SK-MEL-5 (cell line): ENCODE data around the gene SIK2. TPM values are rescaled to one million over a fixed set of nuclear protein-coding genes. Genes with fewer than 3 reads are reported as not detected.
"Not testable (repeated sequence)": the region's sequence is repeated elsewhere in the genome, so short reads cannot be mapped to it uniquely, and the experiment has no call there.

ENCODE experiments used
- DNase-seq: peaks from one replicate; pipeline ENCODE4 v3.0.0-alpha.2; 2016; ENCODE audit warnings: low read depth, low spot score
- in situ Hi-C: cut with HindIII; loops from 2 replicates; pipeline ENCODE4 v1.10.0; 2016; ENCODE audit warnings: low sequenced_read_pairs, high pct_unique_total_duplicates, low pct_unique_long_range_greater_than_20kb
- total RNA-seq: library from RNA; depleted of rRNA; stranded (reverse); fragments of >200 nt; shearing (Covaris generic); gene quantifications from 2 replicates; pipeline ENCODE4 v1.2.3, GENCODE V29; 2014

Gene SIK2
- total RNA-seq, 1 experiment from 2014 or later = 17.5 TPM

- in situ Hi-C loops = no loop called here
- DNase-seq = no peak
These were observed 147.4 kb downstream of the SIK2 start for GRCh38 chr11:111749646-111750045.

DNA sequence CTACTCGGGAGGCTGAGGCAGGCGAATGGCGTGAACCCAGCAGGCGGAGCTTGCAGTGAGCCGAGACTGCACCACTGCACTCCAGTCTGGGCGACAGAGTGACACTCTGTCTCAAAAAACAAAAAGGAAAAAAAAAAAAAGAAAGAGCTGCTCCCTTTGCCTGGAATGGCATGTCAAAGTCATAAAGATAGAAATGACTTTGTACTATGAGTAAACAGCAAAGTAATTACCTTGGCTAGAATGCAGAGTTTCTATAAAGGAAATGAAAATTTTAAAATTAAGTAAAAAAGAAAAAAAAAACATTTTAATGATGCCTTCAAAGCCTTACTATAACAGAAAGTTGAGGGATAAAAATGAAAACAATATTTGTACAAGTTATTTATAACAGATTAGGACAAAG lies 153.8 kb downstream of the SIK2 start:
- no peak for DNase-seq
- in situ Hi-C loops = no loop called here

DNA sequence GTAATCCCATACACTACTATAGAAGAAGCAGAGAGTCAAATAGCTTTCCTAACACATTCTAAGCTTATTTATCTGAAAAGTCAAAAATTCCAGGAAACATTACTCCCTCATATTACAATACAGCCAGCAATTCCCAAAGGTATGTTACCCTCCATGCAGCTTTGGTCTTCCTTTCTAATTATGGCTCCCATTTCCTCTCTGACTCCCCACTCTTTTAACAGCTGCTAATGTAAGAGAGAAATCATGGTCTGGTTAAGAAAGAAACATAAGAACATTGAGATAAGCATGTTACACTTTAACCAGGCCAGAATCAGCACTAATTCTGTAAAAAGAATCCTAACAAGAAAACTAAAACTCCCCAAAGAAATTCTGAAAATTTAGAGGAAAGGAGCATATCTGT lies 157.1 kb downstream of the SIK2 start:
- DNase-seq = no peak
- in situ Hi-C loops = no loop called here

DNA sequence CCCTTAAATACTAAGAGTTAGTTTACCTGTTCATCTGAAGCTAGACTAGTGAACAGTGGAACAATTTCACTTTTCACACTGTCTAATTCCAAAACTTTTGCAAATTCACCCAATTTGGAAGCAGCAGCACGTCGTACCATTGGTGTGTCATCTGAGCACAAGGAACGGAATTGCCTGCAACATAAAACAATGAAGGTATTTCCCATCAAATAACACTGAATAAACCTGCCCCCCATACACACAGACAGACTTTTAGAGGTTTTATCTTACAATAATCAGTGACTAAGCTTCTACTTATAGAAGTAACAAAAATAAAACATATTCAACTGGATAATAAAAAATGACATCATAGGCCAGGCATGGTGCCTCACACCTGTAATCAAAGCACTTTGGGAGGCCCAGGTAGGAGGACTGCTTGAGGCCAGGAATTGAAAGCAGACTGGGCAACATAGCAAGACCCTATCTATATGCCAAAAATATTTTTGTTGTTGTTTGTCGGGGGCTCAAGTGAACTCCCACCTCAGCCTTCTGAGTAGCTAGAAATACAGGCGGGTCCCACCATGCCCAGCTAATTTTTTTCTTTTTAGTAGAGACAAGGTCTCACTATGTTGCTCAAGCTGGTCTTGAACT lies 157.6 kb downstream of the SIK2 start:
- in situ Hi-C loops = no loop called here
- DNase-seq = no peak

- DNase-seq = no peak
- in situ Hi-C loops = no loop called here
These were observed 158.8 kb downstream of the SIK2 start for GRCh38 chr11:111761036-111761435.

DNA sequence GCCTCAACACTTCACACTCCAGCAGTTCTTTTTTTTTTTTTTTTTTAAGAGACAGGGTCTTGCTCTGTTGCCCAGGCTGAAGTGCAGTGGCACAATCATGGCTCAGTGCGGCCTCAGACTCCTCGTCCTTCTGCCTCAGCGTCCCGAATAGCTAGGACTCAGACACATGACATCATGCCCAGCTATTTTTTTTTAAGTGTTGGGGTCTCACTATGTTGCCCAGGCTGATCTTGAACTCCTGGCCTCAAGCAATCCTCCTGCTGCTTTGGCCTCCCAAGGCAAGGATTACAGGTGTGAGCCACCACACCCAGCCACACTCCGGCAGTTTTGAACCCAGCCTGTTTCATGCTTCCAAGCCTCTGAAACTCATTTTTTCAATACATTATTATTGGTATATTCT lies 160.3 kb downstream of the SIK2 start:
- in situ Hi-C loops = no loop called here
- DNase-seq = no peak

DNA sequence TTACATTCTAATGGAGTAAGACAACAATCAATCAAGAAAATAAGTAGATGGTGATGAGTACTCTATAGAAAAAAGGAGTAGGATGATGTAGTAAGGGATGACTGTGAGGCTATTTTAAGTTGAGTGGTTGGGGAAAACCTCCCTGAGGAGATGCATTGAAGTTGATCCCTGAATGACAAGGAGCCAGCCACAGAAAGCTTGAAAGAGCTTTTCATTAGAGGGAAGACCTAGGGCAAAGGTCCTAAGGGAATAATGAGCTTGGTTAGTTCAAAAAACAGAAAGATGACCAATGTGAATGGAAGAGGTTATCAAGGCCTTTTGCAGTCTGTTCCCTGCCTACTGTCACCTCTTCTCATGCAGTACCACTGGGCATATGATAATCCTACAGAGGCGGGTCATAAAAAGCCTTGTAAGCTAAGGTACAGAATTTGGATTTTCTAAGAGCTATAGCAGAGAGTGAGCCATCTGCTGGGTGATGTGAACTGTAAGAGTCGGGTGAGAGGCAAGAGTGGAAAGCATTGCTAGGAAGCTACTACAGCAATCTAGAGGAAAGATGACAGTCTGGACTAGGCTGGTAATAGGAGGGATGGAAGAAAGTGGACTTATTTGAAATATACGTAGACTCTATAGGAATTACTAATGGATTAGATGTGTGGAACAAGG lies 160.9 kb downstream of the SIK2 start:
- in situ Hi-C loops = no loop called here

GRCh38 chr11:111764621-111765020 lies 162.4 kb downstream of the SIK2 start:
- in situ Hi-C loops = no loop called here
- DNase-seq = peak; percentile 25

More for the DNA sequence above, 160.9 kb downstream of the SIK2 start:
- peak; percentile 38 for DNase-seq

GRCh38 chr11:111765320-111765983 lies 163.2 kb downstream of the SIK2 start:
- in situ Hi-C loops = no loop called here
- no peak for DNase-seq

- in situ Hi-C loops = no loop called here
- DNase-seq = peak; percentile 77
These were observed 164.0 kb downstream of the SIK2 start, which contains the start of gene PPP2R1B for GRCh38 chr11:111765984-111766833. Gene PPP2R1B, minus strand, starts transcription at chr11:111766389. Its CDS starts 28 bp downstream, at chr11:111766361.

DNA sequence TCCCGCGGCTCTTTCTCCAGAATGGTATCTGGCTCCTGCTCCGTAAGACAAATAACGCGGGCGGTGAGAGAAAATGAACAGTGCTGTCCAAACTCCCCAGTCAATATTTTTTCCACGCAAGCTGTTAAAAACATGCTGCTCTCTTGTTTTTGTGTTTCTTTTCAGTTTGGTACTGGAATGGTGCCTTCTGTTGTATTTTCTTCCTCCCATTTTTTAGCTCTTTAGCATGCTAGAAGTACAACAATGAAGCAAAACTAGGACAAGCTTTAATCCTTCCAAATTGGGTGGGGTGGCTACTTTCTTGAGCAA lies 164.5 kb downstream of the SIK2 start:
- DNase-seq = no peak
- in situ Hi-C loops = no loop called here

- DNase-seq = no peak
- in situ Hi-C loops = no loop called here
These were observed 168.4 kb downstream of the SIK2 start for GRCh38 chr11:111770581-111771134.

- in situ Hi-C loops = not testable (repeated sequence)
These were observed 169.0 kb downstream of the SIK2 start for GRCh38 chr11:111771205-111771604.

DNA sequence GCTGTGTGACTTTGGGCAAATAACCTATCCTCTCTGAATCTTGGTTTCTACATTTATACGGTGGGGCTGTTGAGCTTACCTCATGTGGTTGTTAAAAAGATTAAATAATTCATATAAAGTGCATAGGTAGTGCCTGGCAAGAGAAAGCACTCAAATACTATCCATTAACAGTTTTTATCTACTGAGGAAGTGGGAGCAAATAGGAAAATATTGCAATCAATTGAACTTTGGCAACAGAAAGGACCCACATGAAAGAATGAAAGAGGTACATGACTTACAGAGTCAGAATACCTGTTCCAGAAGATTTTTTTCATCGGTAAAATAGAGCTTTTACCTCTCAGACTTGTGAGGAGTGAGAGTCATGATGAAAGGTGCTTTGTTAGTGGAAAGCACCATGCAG lies 170.3 kb downstream of the SIK2 start:
- DNase-seq = no peak
- in situ Hi-C loops = no loop called here

More at GRCh38 chr11:111771205-111771604, 169.0 kb downstream of the SIK2 start:
- DNase-seq = not testable (repeated sequence)

- in situ Hi-C loops = no loop called here
- no peak for DNase-seq
These were observed 172.9 kb downstream of the SIK2 start for GRCh38 chr11:111774955-111775710.

DNA sequence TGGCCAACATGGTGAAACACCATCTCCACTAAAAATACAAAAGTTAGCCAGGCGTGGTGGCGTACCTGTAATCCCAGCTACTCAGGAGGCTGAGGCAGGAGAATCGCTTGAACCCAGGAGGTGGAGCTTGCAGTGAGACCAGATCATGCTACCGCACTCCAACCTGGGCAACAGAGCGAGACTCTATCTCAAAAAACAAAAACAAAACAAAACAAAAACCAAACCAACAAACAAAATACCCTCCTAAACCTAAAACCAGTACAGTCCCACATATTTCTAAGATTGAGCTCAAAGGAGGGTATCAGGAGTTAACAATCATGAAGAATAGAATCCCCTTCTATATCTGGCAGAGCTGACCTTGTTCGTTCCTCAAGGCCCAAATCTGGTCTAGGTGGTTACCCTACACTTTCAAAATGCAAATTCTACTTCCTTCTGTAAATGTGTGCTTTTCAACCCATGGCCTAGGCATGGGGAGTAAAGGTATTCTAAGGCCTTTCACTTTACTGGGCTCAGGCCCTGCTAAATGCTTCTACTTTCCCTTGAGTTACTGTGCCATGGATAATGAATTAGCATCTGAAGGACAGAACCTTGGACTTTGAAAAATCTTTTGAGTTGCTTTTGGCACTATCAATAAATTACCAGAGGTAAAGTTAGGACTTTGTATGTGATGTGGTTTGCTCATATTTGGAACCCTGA lies 174.3 kb downstream of the SIK2 start:
- DNase-seq = no peak
- in situ Hi-C loops = no loop called here
